K562 (cell line): ENCODE data around the gene IGF1R. TPM values are rescaled to one million over a fixed set of nuclear protein-coding genes. Genes with fewer than 3 reads are reported as not detected.
A peak's percentile ranks its signal among the peaks of the same experiment; 100 is the strongest.

Source experiments
- ATF2 ChIP-seq: sonication (generic); formaldehyde crosslinking; IDR thresholded peaks from 2 replicates; pipeline ENCODE4 v1.8.1; 2022; ENCODE audit warnings: missing genetic modification reagents
- BRF1 ChIP-seq: IDR thresholded peaks from 3 replicates; pipeline ENCODE4 v1.6.1; 2011; ENCODE audit warnings: borderline replicate concordance, mild to moderate bottlenecking; ENCODE audit not compliant: insufficient read length; ENCODE audit errors: extremely low read depth
- CHAMP1 ChIP-seq: fragments of 450-650 bp; IDR thresholded peaks from 2 replicates; pipeline ENCODE4 v1.6.1; 2016; ENCODE audit warnings: mild to moderate bottlenecking
- CREB5 ChIP-seq: fragments of 250-450 bp; sonication (Bioruptor Pico); IDR thresholded peaks from 2 replicates; pipeline ENCODE4 v1.5.0; 2020; ENCODE audit warnings: mild to moderate bottlenecking
- E2F3 ChIP-seq: fragments of 250-450 bp; sonication (Bioruptor Pico); IDR thresholded peaks from 2 replicates; pipeline ENCODE4 v1.4.0; 2020; ENCODE audit warnings: mild to moderate bottlenecking
- HBP1 ChIP-seq: fragments of 450-650 bp; formaldehyde crosslinking; IDR thresholded peaks from 2 replicates; pipeline ENCODE4 v1.4.0; 2022; ENCODE audit warnings: missing genetic modification characterization
- HCFC1 ChIP-seq: IDR thresholded peaks from 2 replicates; pipeline ENCODE4 v1.6.1; 2012; ENCODE audit warnings: low read depth, low read length, improper control_type of control experiment
- KLF16 ChIP-seq: IDR thresholded peaks from 2 replicates; pipeline ENCODE4 v1.6.1; 2016; ENCODE audit warnings: antibody characterized with exemption
- TAF7 ChIP-seq: fragments of 450-650 bp; IDR thresholded peaks from 2 replicates; pipeline ENCODE4 v1.6.1; 2016; ENCODE audit warnings: missing genetic modification characterization, missing compliant biosample characterization
- TAF9B ChIP-seq: fragments of 450-650 bp; IDR thresholded peaks from 2 replicates; pipeline ENCODE4 v1.6.1; 2018; ENCODE audit warnings: mild to moderate bottlenecking; ENCODE audit not compliant: partially characterized antibody
- TGIF2 ChIP-seq: sonication (generic); formaldehyde crosslinking; IDR thresholded peaks from 2 replicates; pipeline ENCODE4 v1.8.1; 2022; ENCODE audit warnings: mild to moderate bottlenecking, missing genetic modification reagents, moderate library complexity
- THAP12 ChIP-seq: fragments of 250-450 bp; sonication (Bioruptor Pico); IDR thresholded peaks from 2 replicates; pipeline ENCODE4 v1.9.0; 2021; ENCODE audit warnings: mild to moderate bottlenecking, inconsistent platforms
- ZBTB43 ChIP-seq: sonication (generic); formaldehyde crosslinking; IDR thresholded peaks from 2 replicates; pipeline ENCODE4 v1.8.0; 2023; ENCODE audit warnings: mild to moderate bottlenecking, missing genetic modification reagents
- ZFP91 ChIP-seq: sonication (generic); formaldehyde crosslinking; IDR thresholded peaks from 2 replicates; pipeline ENCODE4 v1.8.0; 2022; ENCODE audit warnings: mild to moderate bottlenecking, missing genetic modification reagents
- polyA plus RNA-seq, 8 experiments: library from polyadenylated mRNA; depleted of rRNA in 4 of 8; stranded (reverse) in 5 of 8; unstranded in 3 of 8; fragments of >200 nt; fragmentation: Nextera tagmentation in 2 of 8; fragmentation: Illumina TruSeq in 1 of 8; extraction: Ambion mirVana in 2 of 8; extraction: Trizol in 1 of 8; gene quantifications; 2 replicates each; pipeline versions ENCODE4 v1.2.1 to v1.2.3, GENCODE V29; 2011 to 2014; ENCODE audit warnings: inconsistent platforms in 1 of 8, missing spikeins in 1 of 8
- total RNA-seq, 7 experiments: library from RNA; depleted of rRNA in 6 of 7; stranded (reverse); fragments of >200 nt in 6 of 7; fragmentation: Illumina TruSeq in 2 of 7; extraction: Trizol in 2 of 7; gene quantifications; 2 replicates each; pipeline versions ENCODE4 v1.2.1 to v1.2.3, GENCODE V29; 2011 to 2021; ENCODE audit warnings: low replicate concordance in 1 of 7

The IGF1R gene
- total and polyA plus RNA-seq, 9 of the 15 experiments (the other 6 are each of a cell fraction or from before 2014, with no cell fraction given) = 0.35 to 8.0 (median 1.6) TPM

- TF ChIP-seq ATF2 = no peak
- TF ChIP-seq ZFP91 (CRISPR knock-in tag) = no peak
- no peak for TF ChIP-seq CREB5 (CRISPR knock-in tag)
- no peak for TF ChIP-seq HCFC1
- no peak for TF ChIP-seq E2F3 (CRISPR knock-in tag)
- TF ChIP-seq TGIF2 = no peak
- TF ChIP-seq TAF9B = peak; percentile 43
- no peak for TF ChIP-seq KLF16
- TF ChIP-seq CHAMP1 = no peak
- TF ChIP-seq TAF7 (tag) = no peak
- TF ChIP-seq BRF1 = no peak
- TF ChIP-seq ZBTB43 = no peak
- TF ChIP-seq HBP1 (CRISPR knock-in tag) = no peak
- TF ChIP-seq THAP12 = no peak
Measured at GRCh38 chr15:98896802-98897732, 248.7 kb downstream of the IGF1R start (continued).
